Kidney (tissue), 14 donors: ENCODE results near the gene ZSWIM3. TPM values are rescaled to one million over a fixed set of nuclear protein-coding genes. Genes with fewer than 3 reads are reported as not detected.

Source experiments
- DNase-seq, 5 donors: peaks; one replicate each; pipeline ENCODE4 v3.0.0-alpha.2; 2013 to 2020
- FAIRE-seq: peaks from 2 replicates; lab custom pipeline; 2012; peaks lifted over from hg19 to GRCh38; lab: Jason Lieb, UNC
- H3K27ac ChIP-seq, 2 donors: one replicate each; pipeline ENCODE4 v1.7.0; 2013; ENCODE audit warnings: low read depth in 2 of 2, low read length in 2 of 2, inconsistent platforms in 1 of 2
- H3K27me3 ChIP-seq: one replicate; pipeline ENCODE4 v1.7.1; 2013; ENCODE audit warnings: low read length, inconsistent platforms; ENCODE audit not compliant: control insufficient read depth, insufficient read depth
- H3K36me3 ChIP-seq, 3 donors: one replicate each; pipeline versions ENCODE4 v1.7.0 to v1.7.1; 2013; ENCODE audit warnings: low read length in 3 of 3, control low read depth in 1 of 3, inconsistent platforms in 1 of 3; ENCODE audit not compliant: insufficient read depth in 3 of 3, control insufficient read depth in 2 of 3
- H3K4me1 ChIP-seq, 3 donors: one replicate each; pipeline versions ENCODE4 v1.7.0 to v1.7.1; 2013; ENCODE audit warnings: low read length in 3 of 3, inconsistent platforms in 1 of 3, low read depth in 1 of 3; ENCODE audit not compliant: control insufficient read depth in 2 of 3, insufficient read depth in 2 of 3
- H3K4me3 ChIP-seq, 3 donors: one replicate each; pipeline versions ENCODE4 v1.7.0 to v1.8.1; 2013; ENCODE audit warnings: low read length in 3 of 3, control low read depth in 1 of 3, inconsistent platforms in 1 of 3
- H3K9ac ChIP-seq, 3 donors: one replicate each; pipeline versions ENCODE4 v1.7.0 to v1.7.1; 2013; ENCODE audit warnings: low read length in 3 of 3, control low read depth in 1 of 3, inconsistent platforms in 1 of 3
- H3K9me3 ChIP-seq, 3 donors: one replicate each; pipeline versions ENCODE4 v1.7.0 to v1.7.1; 2013; ENCODE audit warnings: low read length in 3 of 3, control low read depth in 1 of 3, inconsistent platforms in 1 of 3; ENCODE audit not compliant: control insufficient read depth in 2 of 3, insufficient read depth in 1 of 3
- intact Hi-C: fragments of 100-400 bp; cut with DNase I; formaldehyde crosslinking; loops from one replicate; pipeline ENCODE4 v1.11.1; 2022
- polyA plus RNA-seq: library from polyadenylated mRNA; stranded (reverse); fragments of 350-450 nt; fragmentation: Illumina TruSeq; extraction: RNeasy Lipid Tissue Mini Kit (QIAGEN cat#74804); gene quantifications from one replicate; pipeline ENCODE4 v1.2.3, GENCODE V29; 2014; ENCODE audit warnings: low read depth, low replicate concordance; ENCODE audit not compliant: insufficient read depth
- total RNA-seq: library from RNA; stranded (reverse); fragmentation: NEBNext Ultra II Directional; extraction: Animal tissue kit (Norgen Biotek cat#: 25700); gene quantifications from one replicate; pipeline ENCODE4 v1.2.1, GENCODE V29; 2021
- TF ChIP-seq, protein P1 (sequence below): IDR thresholded peaks from 3 replicates; pipeline ENCODE4 v1.5.1; 2012; ENCODE audit warnings: mild to moderate bottlenecking, moderate library complexity, borderline replicate concordance; ENCODE audit not compliant: insufficient read depth; ENCODE audit errors: extremely low read depth
- donor health status: control.
- donor health status: control.
- donor health status: control.
- donor health status: control.
- donor health status: control.
- donor health status: DM: yes; HTN: yes; CAD: no.
- donor health status: Normal renal cell carcinoma (clear cell type).

Gene ZSWIM3
- total and polyA plus RNA-seq, 2 donors from 2014 or later: 2.6 to 3.2 TPM

DNA sequence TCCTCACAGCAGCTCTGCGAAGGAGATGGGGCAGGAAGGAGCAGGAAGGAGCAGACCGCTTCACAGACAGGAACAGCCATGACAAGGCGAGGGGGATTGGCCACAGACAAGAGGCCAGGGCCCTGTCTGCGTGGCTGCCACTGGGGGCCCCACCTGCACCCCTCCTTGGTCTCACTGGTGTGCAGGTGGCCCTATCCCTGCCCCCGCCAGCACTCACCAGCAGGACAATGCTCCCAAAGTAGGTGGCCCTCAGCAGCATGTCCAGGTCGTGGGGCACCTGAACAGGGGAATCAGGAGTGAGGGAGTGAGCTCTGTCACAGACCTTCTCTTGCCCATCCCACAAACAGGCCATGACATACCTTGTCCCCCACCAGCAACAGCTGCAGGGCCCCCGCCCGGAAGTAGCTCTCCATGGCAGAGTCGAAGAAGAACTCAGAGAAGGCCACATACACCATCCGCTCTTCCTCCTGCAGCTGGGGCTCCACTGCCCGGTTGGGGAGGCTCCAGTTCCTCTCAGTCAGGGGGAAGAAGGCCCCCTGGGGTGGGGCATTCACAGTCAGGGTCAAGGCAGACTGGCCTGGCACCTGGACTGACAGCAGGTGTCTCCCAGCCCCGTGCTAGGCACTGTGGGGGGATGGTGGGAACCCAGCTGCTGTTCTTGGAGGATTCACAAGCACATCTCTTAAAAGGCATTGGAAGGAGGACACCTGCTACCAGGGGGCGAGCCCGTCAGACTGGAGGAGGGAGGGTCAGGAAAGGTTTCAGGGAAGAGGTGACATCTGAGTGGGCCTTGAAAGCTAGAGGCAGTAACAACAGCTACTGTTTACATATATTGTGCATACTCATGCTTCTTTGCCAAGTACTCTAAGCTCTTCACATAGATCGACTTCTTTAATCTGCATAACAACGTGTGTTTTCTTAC lies 47.4 kb downstream of the ZSWIM3 start:
- intact Hi-C loops: no loop called here
- no peak overlapping the region for H3K27ac ChIP-seq
- no peaks in the 10 kb centered on the region for H3K9me3 ChIP-seq
- H3K4me3 ChIP-seq: no peak overlapping the region
- no peaks in the 10 kb centered on the region for H3K4me1 ChIP-seq
- H3K27me3 ChIP-seq: no peaks in the 10 kb centered on the region
- no peaks in the 10 kb centered on the region for H3K36me3 ChIP-seq
- no peak overlapping the region for H3K9ac ChIP-seq
- FAIRE-seq (no peak), DNase-seq (peak in 1 of 5 donors; percentile 70)
- TF ChIP-seq, protein P1, sequence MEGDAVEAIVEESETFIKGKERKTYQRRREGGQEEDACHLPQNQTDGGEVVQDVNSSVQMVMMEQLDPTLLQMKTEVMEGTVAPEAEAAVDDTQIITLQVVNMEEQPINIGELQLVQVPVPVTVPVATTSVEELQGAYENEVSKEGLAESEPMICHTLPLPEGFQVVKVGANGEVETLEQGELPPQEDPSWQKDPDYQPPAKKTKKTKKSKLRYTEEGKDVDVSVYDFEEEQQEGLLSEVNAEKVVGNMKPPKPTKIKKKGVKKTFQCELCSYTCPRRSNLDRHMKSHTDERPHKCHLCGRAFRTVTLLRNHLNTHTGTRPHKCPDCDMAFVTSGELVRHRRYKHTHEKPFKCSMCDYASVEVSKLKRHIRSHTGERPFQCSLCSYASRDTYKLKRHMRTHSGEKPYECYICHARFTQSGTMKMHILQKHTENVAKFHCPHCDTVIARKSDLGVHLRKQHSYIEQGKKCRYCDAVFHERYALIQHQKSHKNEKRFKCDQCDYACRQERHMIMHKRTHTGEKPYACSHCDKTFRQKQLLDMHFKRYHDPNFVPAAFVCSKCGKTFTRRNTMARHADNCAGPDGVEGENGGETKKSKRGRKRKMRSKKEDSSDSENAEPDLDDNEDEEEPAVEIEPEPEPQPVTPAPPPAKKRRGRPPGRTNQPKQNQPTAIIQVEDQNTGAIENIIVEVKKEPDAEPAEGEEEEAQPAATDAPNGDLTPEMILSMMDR: no peak

DNA sequence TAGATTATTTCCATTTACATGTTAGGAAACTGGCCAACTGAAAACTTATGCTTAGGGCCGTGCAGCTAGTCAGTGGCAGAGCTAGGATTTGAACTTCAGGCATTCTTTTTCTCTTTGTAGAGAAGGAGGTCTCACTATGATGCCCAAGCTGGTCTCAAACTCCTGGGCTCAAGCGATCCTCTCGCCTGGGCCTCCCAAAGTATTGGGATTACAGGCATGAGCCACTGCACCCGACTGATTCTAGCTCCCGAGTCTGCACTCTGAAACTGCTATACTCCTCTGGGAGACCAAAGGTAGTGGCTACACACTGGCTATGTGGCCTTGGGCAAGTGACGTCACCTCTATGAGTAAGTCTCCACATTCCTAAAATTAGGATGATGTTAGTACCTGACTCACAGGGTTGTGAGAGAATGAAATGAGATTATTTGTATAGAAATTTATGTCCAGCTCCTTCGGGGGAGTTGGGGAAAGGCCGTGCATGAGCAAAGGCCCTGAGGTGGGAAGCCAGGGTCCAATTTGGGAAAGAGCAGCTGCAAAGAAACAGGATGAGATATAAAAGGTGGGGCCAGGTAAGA lies 48.2 kb downstream of the ZSWIM3 start:
- DNase-seq (peak in 1 of 5 donors; percentile 54), FAIRE-seq (no peak)
- H3K4me1 ChIP-seq: no peaks in the 10 kb centered on the region
- H3K27ac ChIP-seq: no peak overlapping the region
- TF ChIP-seq, protein P1: no peak
- intact Hi-C loops: no loop called here
- H3K27me3 ChIP-seq: no peaks in the 10 kb centered on the region
- no peak overlapping the region for H3K4me3 ChIP-seq
- no peaks in the 10 kb centered on the region for H3K36me3 ChIP-seq
- H3K9ac ChIP-seq: no peak overlapping the region
- no peaks in the 10 kb centered on the region for H3K9me3 ChIP-seq

DNA sequence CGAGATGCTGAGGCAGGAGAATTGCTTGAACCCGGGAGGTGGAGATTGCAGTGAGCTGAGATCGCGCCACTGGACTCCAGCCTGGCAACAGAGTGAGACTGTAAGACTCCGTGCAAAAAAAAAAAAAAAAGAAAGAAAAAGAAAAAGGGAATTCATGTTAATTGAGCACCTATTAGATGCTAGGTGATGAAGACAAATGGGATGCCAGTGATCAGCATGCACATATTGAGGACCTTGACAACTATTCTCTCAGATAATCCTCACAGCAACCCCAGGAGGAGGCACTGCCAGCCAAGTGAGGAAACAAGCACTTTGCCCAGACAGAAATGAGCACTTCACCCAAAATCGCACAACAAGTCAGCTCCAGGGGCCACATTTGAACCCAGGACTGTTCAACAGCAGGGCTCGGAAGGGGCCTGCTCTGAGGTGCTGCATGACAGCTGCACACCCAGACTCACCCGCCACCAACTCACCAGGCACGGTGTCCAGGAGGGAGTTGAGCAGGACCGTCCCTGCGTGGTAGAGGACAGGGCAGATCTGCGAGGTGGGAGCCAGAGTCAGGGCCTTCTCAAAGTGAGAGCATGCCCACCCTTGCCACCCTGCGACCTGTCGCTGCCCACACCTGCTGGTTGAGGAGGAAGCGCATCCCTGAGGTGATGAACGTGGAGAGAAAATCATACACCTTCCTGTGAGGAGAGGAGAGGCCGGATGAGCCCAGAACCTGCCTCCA lies 50.0 kb downstream of the ZSWIM3 start:
- H3K36me3 ChIP-seq: no peaks in the 10 kb centered on the region
- DNase-seq (peak in 1 of 5 donors; percentile 54), FAIRE-seq (no peak)
- H3K4me3 ChIP-seq: no peak overlapping the region
- peaks cover 0 to 6% (median 0%) of the 10 kb centered on the region in 3 donors for H3K4me1 ChIP-seq
- TF ChIP-seq, protein P1: no peak
- H3K9me3 ChIP-seq: no peaks in the 10 kb centered on the region
- H3K27me3 ChIP-seq: no peaks in the 10 kb centered on the region
- no peak overlapping the region for H3K27ac ChIP-seq
- intact Hi-C loops: no loop called here
- no peak overlapping the region for H3K9ac ChIP-seq
